HepG2 (cell line): ENCODE measurements around the gene ZNF655. TPM values are rescaled to one million over a fixed set of nuclear protein-coding genes. Genes with fewer than 3 reads are reported as not detected.

Experiments used
- ARID4A ChIP-seq: sonication (generic); formaldehyde crosslinking; IDR thresholded peaks from 2 replicates; pipeline ENCODE4 v1.5.0; 2020; ENCODE audit warnings: mild to moderate bottlenecking, missing genetic modification reagents, borderline replicate concordance
- ARID5B ChIP-seq: IDR thresholded peaks from 2 replicates; pipeline ENCODE4 v1.4.0; 2020; ENCODE audit warnings: mild to moderate bottlenecking, missing genetic modification reagents
- ELF1 ChIP-seq: sonication (generic); formaldehyde crosslinking; IDR thresholded peaks from 2 replicates; pipeline ENCODE4 v1.4.0; 2020; ENCODE audit warnings: missing genetic modification reagents
- EZH2 ChIP-seq: conservative IDR thresholded peaks from 2 replicates; pipeline ENCODE4 v1.6.1; 2012; ENCODE audit warnings: mild to moderate bottlenecking, low read depth, low read length, moderate library complexity
- HNRNPLL ChIP-seq: fragments of 200-400 bp; formaldehyde crosslinking; IDR thresholded peaks from 2 replicates; pipeline ENCODE4 v1.6.1; 2017; ENCODE audit warnings: mild to moderate bottlenecking, low read depth, low read length; ENCODE audit not compliant: poor library complexity, severe bottlenecking
- NONO ChIP-seq, 2 experiments: fragments of 450-650 bp in 1 of 2; sonication (generic) in 1 of 2; formaldehyde crosslinking in 1 of 2; IDR thresholded peaks in 1 of 2; conservative IDR thresholded peaks in 1 of 2; 2 replicates each; pipeline versions ENCODE4 v1.6.1 to v1.8.0; 2017 to 2022; ENCODE audit warnings: mild to moderate bottlenecking in 1 of 2, missing genetic modification reagents in 1 of 2, moderate library complexity in 1 of 2
- PHF8 ChIP-seq: sonication (generic); formaldehyde crosslinking; IDR thresholded peaks from 2 replicates; pipeline ENCODE4 v1.5.0; 2020; ENCODE audit warnings: missing genetic modification reagents
- SPEN ChIP-seq: sonication (generic); formaldehyde crosslinking; IDR thresholded peaks from 2 replicates; pipeline ENCODE4 v1.5.1; 2020; ENCODE audit warnings: low read depth, mild to moderate bottlenecking, missing genetic modification reagents
- TARDBP ChIP-seq: sonication (generic); formaldehyde crosslinking; IDR thresholded peaks from 2 replicates; pipeline ENCODE4 v1.8.0; 2022; ENCODE audit warnings: mild to moderate bottlenecking, missing genetic modification reagents
- ZBTB4 ChIP-seq: sonication (generic); formaldehyde crosslinking; IDR thresholded peaks from 2 replicates; pipeline ENCODE4 v1.4.0; 2020; ENCODE audit warnings: missing genetic modification reagents, mild to moderate bottlenecking, borderline replicate concordance
- ZKSCAN8 ChIP-seq: IDR thresholded peaks from 2 replicates; pipeline ENCODE4 v1.6.1; 2016; ENCODE audit warnings: borderline replicate concordance, missing genetic modification reagents, missing compliant biosample characterization
- ZNF350 ChIP-seq: sonication (generic); formaldehyde crosslinking; IDR thresholded peaks from 2 replicates; pipeline ENCODE4 v1.4.0; 2020; ENCODE audit warnings: mild to moderate bottlenecking, low read depth, missing genetic modification reagents, borderline replicate concordance
- ZNF574 ChIP-seq: sonication (generic); formaldehyde crosslinking; IDR thresholded peaks from 2 replicates; pipeline ENCODE4 v1.4.0; 2020; ENCODE audit warnings: missing genetic modification reagents
- polyA plus RNA-seq, 8 experiments: library from polyadenylated mRNA; depleted of rRNA in 3 of 8; stranded (reverse) in 7 of 8; unstranded in 1 of 8; fragments of >200 nt; fragmentation: Illumina TruSeq in 4 of 8; extraction: Trizol in 4 of 8; gene quantifications; 2 replicates each; pipeline versions ENCODE4 v1.2.1 to v1.2.3, GENCODE V29; 2011 to 2016; ENCODE audit warnings: low read depth in 4 of 8, missing spikeins in 1 of 8, mixed read lengths in 1 of 8; ENCODE audit not compliant: insufficient read depth in 1 of 8
- total RNA-seq, 5 experiments: library from RNA; depleted of rRNA; stranded (reverse); fragments of >200 nt; fragmentation: Illumina TruSeq; extraction: Trizol; gene quantifications; 2 replicates each; pipeline ENCODE4 v1.2.3, GENCODE V29; 2016; ENCODE audit warnings: low read depth in 1 of 5

ZNF655 gene
- total and polyA plus RNA-seq, 2 of the 13 experiments (the other 11 are each of a cell fraction or from before 2014, with no cell fraction given): 53.4 to 75.6 TPM

GRCh38 chr7:99551767-99552463 lies 6.5 kb upstream of the ZNF655 start, which contains the start of gene FAM200A (continued):
- 0 out of 2 replicates have a peak, but pooled peaks have one; percentile 43 for TF ChIP-seq ZBTB4 (CRISPR knock-in tag)
- TF ChIP-seq ELF1 (CRISPR knock-in tag): peak; percentile 88
- TF ChIP-seq ZNF574: peak; percentile 100
- peak; percentile 94 for TF ChIP-seq SPEN (CRISPR knock-in tag)
- TF ChIP-seq ARID4A: peak; percentile 90
- peak; percentile 30 for TF ChIP-seq HNRNPLL
- TF ChIP-seq EZH2: no peak
- peak; percentile 80 for TF ChIP-seq PHF8 (CRISPR knock-in tag)
- TF ChIP-seq NONO (IDR thresholded peaks at IDR 0.05): no peak
- TF ChIP-seq NONO (CRISPR knock-in tag; conservative IDR thresholded peaks at IDR 0.05): peak; percentile 73
- peak; percentile 82 for TF ChIP-seq TARDBP (CRISPR knock-in tag)
- peak; percentile 66 for TF ChIP-seq ARID5B (CRISPR knock-in tag)
- TF ChIP-seq ZKSCAN8 (CRISPR knock-in tag): peak; percentile 48; the same call in 1 of the 2 replicates
- peak; percentile 89 for TF ChIP-seq ZNF350 (CRISPR knock-in tag)
